CD4-positive, CD25-positive, alpha-beta regulatory T cell (primary cell): ENCODE measurements around the gene RBM19. TPM values are rescaled to one million over a fixed set of nuclear protein-coding genes. Genes with fewer than 3 reads are reported as not detected.

Experiments used
- ATAC-seq, 2 donors: fragments of 150-1000 bp; cut with Tn5 transposase; one replicate each; pipeline ENCODE4 v1.10.0; 2021; ENCODE audit warnings: low read depth in 2 of 2, moderate number of reproducible peaks in 2 of 2, moderate library complexity in 1 of 2
- DNase-seq, 3 donors: peaks; one replicate each; pipeline versions ENCODE4 v3.0.0 to v3.0.0-alpha.2; 2012 to 2022; ENCODE audit warnings: mixed read lengths in 1 of 3
- H3K27ac ChIP-seq: one replicate; pipeline ENCODE4 v1.7.0; 2013; ENCODE audit warnings: mild to moderate bottlenecking, low read length; ENCODE audit not compliant: insufficient read depth, poor library complexity, severe bottlenecking
- H3K27me3 ChIP-seq: one replicate; pipeline ENCODE4 v1.7.0; 2013; ENCODE audit warnings: low read length; ENCODE audit not compliant: control insufficient read depth, insufficient read depth
- H3K36me3 ChIP-seq: one replicate; pipeline ENCODE4 v1.7.0; 2013; ENCODE audit warnings: mild to moderate bottlenecking, low read length, moderate library complexity; ENCODE audit not compliant: control insufficient read depth, insufficient read depth
- H3K4me1 ChIP-seq: 2 replicates; pipeline ENCODE4 v1.7.0; 2013; ENCODE audit warnings: mild to moderate bottlenecking, low read length; ENCODE audit not compliant: insufficient read depth, control insufficient read depth, poor library complexity, severe bottlenecking
- H3K4me3 ChIP-seq: one replicate; pipeline ENCODE4 v1.7.0; 2013; ENCODE audit warnings: low read depth, mild to moderate bottlenecking, low read length, moderate library complexity
- H3K9me3 ChIP-seq, 2 experiments: 1 replicate in 1 of 2; 2 replicates in 1 of 2; pipeline ENCODE4 v1.7.0; 2013; ENCODE audit warnings: low read length in 2 of 2, mild to moderate bottlenecking in 1 of 2, moderate library complexity in 1 of 2; ENCODE audit not compliant: control insufficient read depth in 2 of 2
- H3K27ac Mint-ChIP-seq, 3 donors: one replicate each; pipeline ENCODE4 v1.8.0; 2020 to 2022; ENCODE audit warnings: mild to moderate bottlenecking in 3 of 3, mixed read lengths in 3 of 3, moderate library complexity in 2 of 3
- H3K27me3 Mint-ChIP-seq: one replicate; pipeline ENCODE4 v1.8.0; 2022; ENCODE audit warnings: mild to moderate bottlenecking, mixed read lengths
- H3K36me3 Mint-ChIP-seq: one replicate; pipeline ENCODE4 v1.8.0; 2020; ENCODE audit warnings: mixed read lengths
- H3K4me1 Mint-ChIP-seq, 4 donors: one replicate each; pipeline ENCODE4 v1.8.0; 2020 to 2022; ENCODE audit warnings: mixed read lengths in 4 of 4, mild to moderate bottlenecking in 1 of 4
- H3K4me3 Mint-ChIP-seq, 4 donors: one replicate each; pipeline ENCODE4 v1.8.0; 2020 to 2022; ENCODE audit warnings: mild to moderate bottlenecking in 4 of 4, mixed read lengths in 4 of 4, moderate library complexity in 3 of 4
- H3K9me3 Mint-ChIP-seq, 7 donors: one replicate each; pipeline ENCODE4 v1.8.0; 2020 to 2022; ENCODE audit warnings: mixed read lengths in 7 of 7, mild to moderate bottlenecking in 3 of 7, moderate library complexity in 2 of 7
- polyA plus RNA-seq, 4 donors: library from polyadenylated mRNA; unstranded; fragments of 300-500 nt; fragmentation: Illumina TruSeq; gene quantifications; one replicate each; pipeline ENCODE4 v1.2.3, GENCODE V29; 2021
- total RNA-seq: library from RNA; stranded (reverse); gene quantifications from one replicate; pipeline ENCODE4 v1.2.3, GENCODE V29; 2022

RBM19 gene
- total and polyA plus RNA-seq, 5 donors from 2014 or later = 6.3 to 66.2 (median 6.9) TPM

DNA sequence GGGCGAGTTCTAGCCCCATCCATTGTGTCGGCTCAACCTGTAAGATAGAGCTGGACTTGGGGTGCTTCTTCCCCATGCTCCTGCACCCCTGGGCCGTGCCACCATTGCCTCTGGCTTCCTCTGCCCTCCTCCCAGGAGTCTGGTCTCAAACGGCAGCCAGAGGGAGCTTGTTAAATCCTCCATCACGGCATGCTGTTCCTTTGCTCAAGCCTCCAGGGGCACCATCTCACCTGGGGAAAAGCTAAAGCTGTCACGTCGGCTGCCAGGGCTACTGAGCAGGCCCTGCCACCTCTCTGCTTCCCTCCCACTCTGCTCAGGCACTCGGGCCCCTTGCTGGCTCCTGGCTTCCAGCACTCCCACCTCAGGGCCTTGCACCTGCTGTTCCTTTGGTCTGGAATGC is 140.4 kb downstream of the RBM19 start:
- Histone ChIP-seq H3K36me3 (no peaks in the 10 kb centered on the region), H3K9me3 (no peaks in the 10 kb centered on the region), H3K4me1 (no peaks in the 10 kb centered on the region), H3K27me3 (no peaks in the 10 kb centered on the region), H3K4me3 (no peak overlapping the region), H3K27ac (no peak overlapping the region)
- no peak overlapping the region for H3K4me3 Mint-ChIP-seq
- ATAC-seq (no peak), DNase-seq (no peak)
- H3K4me1 Mint-ChIP-seq = peaks cover 0 to 2% (median 0%) of the 10 kb centered on the region in 4 donors
- peaks cover 19% of the 10 kb centered on the region for H3K36me3 Mint-ChIP-seq
- H3K27me3 Mint-ChIP-seq = no peaks in the 10 kb centered on the region
- H3K9me3 Mint-ChIP-seq = no peaks in the 10 kb centered on the region
- H3K27ac Mint-ChIP-seq = no peak overlapping the region

DNA sequence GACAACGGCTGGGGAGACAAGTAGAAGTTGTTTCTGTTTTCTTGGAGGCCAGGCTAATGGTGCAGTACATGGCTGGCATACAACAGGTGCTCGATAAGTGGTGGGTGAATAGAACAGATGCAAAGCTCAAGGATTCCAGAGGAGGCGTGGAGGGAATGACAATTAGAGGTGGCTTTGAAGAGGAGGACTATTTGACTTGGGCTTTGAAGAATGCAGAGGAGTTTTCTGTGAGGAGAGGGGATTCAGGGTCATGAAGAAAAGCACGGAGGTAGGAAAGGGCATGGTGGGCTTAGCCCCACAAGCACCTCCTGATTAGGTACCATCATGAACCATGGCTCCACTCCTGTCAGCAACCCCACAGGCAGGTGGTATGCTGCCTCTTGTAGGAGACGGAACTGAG is 142.3 kb downstream of the RBM19 start:
- Histone ChIP-seq H3K27ac (no peak overlapping the region), H3K4me1 (no peaks in the 10 kb centered on the region), H3K4me3 (no peak overlapping the region), H3K27me3 (no peaks in the 10 kb centered on the region), H3K9me3 (no peaks in the 10 kb centered on the region), H3K36me3 (no peaks in the 10 kb centered on the region)
- no peak for DNase-seq
- Mint-ChIP-seq H3K27ac (peak overlapping the region in 1 of 3 donors; percentile 23), H3K27me3 (no peaks in the 10 kb centered on the region), H3K9me3 (no peaks in the 10 kb centered on the region), H3K4me3 (no peak overlapping the region), H3K4me1 (no peaks in the 10 kb centered on the region), H3K36me3 (peaks cover 27% of the 10 kb centered on the region)
- no peak for ATAC-seq

DNA sequence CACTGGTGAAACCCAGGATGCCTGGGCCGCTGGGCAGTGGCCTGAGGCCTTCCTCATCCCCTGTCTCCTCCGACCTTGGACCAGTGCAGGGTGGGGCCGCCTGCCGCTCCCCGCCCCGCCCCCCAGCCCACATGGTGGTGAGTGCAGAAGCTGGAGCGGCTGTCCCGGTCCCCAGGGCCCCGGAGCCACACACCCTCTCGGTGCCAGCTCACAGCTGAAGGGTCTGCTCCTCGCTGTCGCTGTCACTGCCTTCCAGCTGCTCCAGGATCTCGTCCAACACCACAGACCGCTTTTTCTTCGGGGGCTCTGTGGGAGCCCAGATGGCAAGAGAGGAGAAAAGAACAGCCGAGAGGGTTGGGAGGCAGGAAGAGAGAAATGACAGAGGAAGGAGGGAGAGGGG is 143.1 kb downstream of the RBM19 start:
- Mint-ChIP-seq H3K4me3 (no peak overlapping the region), H3K4me1 (no peaks in the 10 kb centered on the region), H3K27ac (no peak overlapping the region), H3K27me3 (no peaks in the 10 kb centered on the region), H3K36me3 (peaks cover 27% of the 10 kb centered on the region), H3K9me3 (no peaks in the 10 kb centered on the region)
- H3K4me3 ChIP-seq = no peak overlapping the region
- no peaks in the 10 kb centered on the region for H3K9me3 ChIP-seq
- DNase-seq = no peak
- H3K36me3 ChIP-seq = no peaks in the 10 kb centered on the region
- H3K4me1 ChIP-seq = no peaks in the 10 kb centered on the region
- no peak for ATAC-seq
- no peaks in the 10 kb centered on the region for H3K27me3 ChIP-seq
- H3K27ac ChIP-seq = no peak overlapping the region

DNA sequence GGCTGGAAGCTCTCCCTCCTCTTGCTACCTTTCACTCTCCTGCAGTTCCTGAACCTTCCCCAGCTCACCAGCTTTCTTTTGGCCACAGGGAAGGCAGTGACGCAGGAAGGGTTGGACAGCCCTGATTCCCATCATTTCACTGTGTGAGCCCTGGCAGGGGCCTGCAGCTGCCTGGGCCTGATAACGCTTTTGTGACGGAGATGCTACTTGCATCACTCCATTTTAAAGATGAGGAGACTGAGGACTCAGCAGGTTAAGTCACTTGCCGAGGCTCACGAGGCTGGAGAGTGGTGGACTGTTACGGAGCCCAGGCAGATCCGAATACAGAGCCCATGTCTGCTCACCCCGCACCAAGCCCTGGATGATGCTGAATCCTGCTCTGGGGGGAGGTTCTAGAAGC is 145.3 kb downstream of the RBM19 start:
- Histone ChIP-seq H3K9me3 (no peaks in the 10 kb centered on the region), H3K27ac (no peak overlapping the region), H3K4me3 (no peak overlapping the region), H3K4me1 (no peaks in the 10 kb centered on the region), H3K27me3 (no peaks in the 10 kb centered on the region), H3K36me3 (peaks cover 2% of the 10 kb centered on the region)
- Mint-ChIP-seq H3K27me3 (no peaks in the 10 kb centered on the region), H3K4me1 (no peaks in the 10 kb centered on the region), H3K9me3 (peaks cover 0 to 2% (median 0%) of the 10 kb centered on the region in 7 donors), H3K4me3 (no peak overlapping the region), H3K36me3 (peaks cover 30% of the 10 kb centered on the region), H3K27ac (no peak overlapping the region)
- DNase-seq (no peak), ATAC-seq (no peak)

DNA sequence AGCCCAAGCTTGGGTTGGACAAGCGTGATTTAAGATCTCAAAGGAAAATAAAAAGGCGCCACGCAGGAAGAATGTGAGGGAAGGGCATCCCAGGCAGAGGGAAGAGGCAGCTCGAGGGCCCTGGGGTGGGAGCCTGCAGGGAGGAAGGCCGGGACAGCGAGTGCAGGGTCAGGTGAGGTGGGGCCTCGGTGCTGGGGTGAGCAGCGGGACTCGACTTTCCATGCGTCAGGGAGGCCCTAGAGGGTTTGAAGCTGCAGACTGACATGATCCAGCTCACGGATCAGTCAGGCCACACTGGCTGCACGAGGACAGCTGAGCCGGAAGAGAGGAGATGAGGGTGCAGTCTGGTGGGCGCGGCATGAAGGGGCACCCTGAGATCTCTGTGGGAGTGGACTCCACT is 145.8 kb downstream of the RBM19 start:
- Histone ChIP-seq H3K4me3 (no peak overlapping the region), H3K27ac (no peak overlapping the region), H3K27me3 (no peaks in the 10 kb centered on the region), H3K9me3 (no peaks in the 10 kb centered on the region), H3K4me1 (no peaks in the 10 kb centered on the region), H3K36me3 (peaks cover 2% of the 10 kb centered on the region)
- no peak overlapping the region for H3K27ac Mint-ChIP-seq
- H3K9me3 Mint-ChIP-seq = peaks cover 0 to 2% (median 0%) of the 10 kb centered on the region in 7 donors
- H3K36me3 Mint-ChIP-seq = peaks cover 35% of the 10 kb centered on the region
- no peak for DNase-seq
- H3K4me1 Mint-ChIP-seq = no peaks in the 10 kb centered on the region
- no peaks in the 10 kb centered on the region for H3K27me3 Mint-ChIP-seq
- no peak overlapping the region for H3K4me3 Mint-ChIP-seq
- no peak for ATAC-seq

DNA sequence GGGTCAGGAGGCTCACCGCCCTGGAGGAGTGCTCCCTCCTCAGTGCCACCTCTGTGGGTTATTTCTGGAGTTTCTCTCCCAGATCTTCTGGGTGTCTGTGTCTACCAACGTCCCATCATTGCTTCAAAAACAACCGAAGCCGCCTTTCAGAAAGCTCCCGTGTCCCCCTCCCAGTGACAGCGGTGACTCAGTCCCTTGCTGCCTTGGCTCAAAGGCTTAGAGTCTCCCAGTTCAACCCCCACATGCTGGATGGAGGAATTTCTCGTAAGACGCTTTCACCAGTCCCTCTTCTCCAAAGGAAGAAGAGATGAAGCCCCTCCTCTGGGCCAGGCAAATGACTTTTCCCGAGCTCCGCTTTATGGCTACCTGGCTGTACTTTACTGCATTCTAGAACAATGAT is 146.6 kb downstream of the RBM19 start:
- H3K27me3 ChIP-seq = no peaks in the 10 kb centered on the region
- H3K4me3 ChIP-seq = no peak overlapping the region
- Mint-ChIP-seq H3K4me3 (no peak overlapping the region), H3K36me3 (peaks cover 40% of the 10 kb centered on the region), H3K27me3 (no peaks in the 10 kb centered on the region), H3K9me3 (peaks cover 0 to 2% (median 0%) of the 10 kb centered on the region in 7 donors), H3K27ac (no peak overlapping the region), H3K4me1 (no peaks in the 10 kb centered on the region)
- H3K4me1 ChIP-seq = no peaks in the 10 kb centered on the region
- ATAC-seq (no peak), DNase-seq (no peak)
- peaks cover 2% of the 10 kb centered on the region for H3K36me3 ChIP-seq
- H3K9me3 ChIP-seq = no peaks in the 10 kb centered on the region
- no peak overlapping the region for H3K27ac ChIP-seq

DNA sequence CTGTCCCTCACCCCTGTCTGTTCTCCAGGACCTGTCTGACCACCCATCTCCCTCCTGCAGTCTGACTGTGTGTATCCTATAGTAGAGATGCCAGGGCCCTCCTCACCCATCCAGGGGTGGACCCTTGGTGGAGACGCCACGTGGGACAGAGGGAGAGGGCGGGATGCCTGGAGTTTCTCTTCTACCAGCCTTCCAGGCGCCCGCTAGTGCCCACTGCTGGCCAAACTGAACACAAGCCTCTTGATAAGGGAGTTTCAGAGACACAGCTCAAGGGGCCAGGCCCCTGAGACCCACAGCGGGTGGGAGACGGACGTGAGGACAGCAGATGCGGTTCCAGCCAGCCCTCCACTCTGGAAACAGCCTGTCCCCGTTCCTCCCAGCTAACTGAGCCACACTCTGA is 147.3 kb downstream of the RBM19 start:
- ATAC-seq (no peak), DNase-seq (no peak)
- Histone ChIP-seq H3K4me1 (no peaks in the 10 kb centered on the region), H3K27ac (no peak overlapping the region), H3K4me3 (no peak overlapping the region), H3K9me3 (no peaks in the 10 kb centered on the region), H3K27me3 (no peaks in the 10 kb centered on the region), H3K36me3 (peaks cover 2% of the 10 kb centered on the region)
- Mint-ChIP-seq H3K4me3 (peak overlapping the region in 1 of 4 donors; percentile 73), H3K4me1 (no peaks in the 10 kb centered on the region), H3K27ac (no peak overlapping the region), H3K36me3 (peaks cover 39% of the 10 kb centered on the region), H3K27me3 (no peaks in the 10 kb centered on the region), H3K9me3 (peaks cover 0 to 2% (median 0%) of the 10 kb centered on the region in 7 donors)

DNA sequence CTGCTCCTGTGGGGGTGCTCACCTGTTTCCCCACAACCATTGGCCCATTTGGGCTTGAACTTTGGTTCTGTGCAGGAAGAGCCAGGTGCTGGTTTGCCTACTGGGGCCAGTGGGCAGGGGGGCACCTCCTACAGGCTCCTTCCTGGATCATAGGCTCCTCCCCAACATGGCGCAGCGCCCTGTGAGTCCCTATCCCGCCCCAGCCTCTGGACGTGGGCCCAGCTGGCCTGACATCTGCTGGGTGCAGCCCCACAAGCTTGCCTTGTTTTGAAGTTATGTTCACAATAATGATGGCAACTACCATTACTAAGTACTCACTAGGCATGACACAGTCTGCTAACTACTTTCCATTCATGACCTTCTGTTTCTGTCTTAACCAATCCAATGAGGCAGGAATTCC is 147.8 kb downstream of the RBM19 start:
- Mint-ChIP-seq H3K27ac (no peak overlapping the region), H3K27me3 (no peaks in the 10 kb centered on the region), H3K4me3 (no peak overlapping the region), H3K36me3 (peaks cover 39% of the 10 kb centered on the region), H3K9me3 (peaks cover 0 to 2% (median 0%) of the 10 kb centered on the region in 7 donors), H3K4me1 (no peaks in the 10 kb centered on the region)
- H3K4me1 ChIP-seq = no peaks in the 10 kb centered on the region
- DNase-seq (no peak), ATAC-seq (no peak)
- H3K27me3 ChIP-seq = no peaks in the 10 kb centered on the region
- H3K9me3 ChIP-seq = no peaks in the 10 kb centered on the region
- H3K36me3 ChIP-seq = peaks cover 2% of the 10 kb centered on the region
- H3K4me3 ChIP-seq = no peak overlapping the region
- no peak overlapping the region for H3K27ac ChIP-seq
